ENCODE data around the gene IL1RAPL2.

IL1RAPL2 gene

DNA sequence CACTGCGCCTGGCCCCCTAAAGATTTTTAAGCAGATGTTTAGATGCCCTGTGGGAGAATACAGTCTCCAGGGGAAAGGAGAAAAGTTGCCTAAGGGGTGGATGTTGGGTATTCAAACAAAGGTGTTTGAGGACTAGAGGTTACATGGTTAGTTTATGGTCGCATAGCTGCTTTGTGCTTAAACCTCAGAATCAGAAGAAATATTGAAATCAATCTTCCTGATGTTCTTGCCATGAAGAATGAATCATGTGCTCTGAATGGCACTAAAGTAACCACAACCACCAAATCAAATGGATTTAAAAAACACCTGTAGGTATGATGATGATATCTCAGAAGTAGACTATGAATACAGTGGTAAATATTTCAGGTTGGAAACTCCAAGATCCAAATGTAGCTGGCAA, 697.2 kb downstream of the IL1RAPL2 start:
- TF ChIP-seq NFRKB (IDR thresholded peaks at IDR 0.05) (no peak), FOXK2 (IDR thresholded peaks at IDR 0.05) (no peak), SP1 (IDR thresholded peaks at IDR 0.05) (no peak), ZNF384 (IDR thresholded peaks at IDR 0.05) (no peak), TARDBP (IDR thresholded peaks at IDR 0.05) (no peak)
- ChIA-PET POLR2A (no interaction called here), CTCF (no interaction called here)
- DNase-seq (ENCODE audit: extremely low spot score), result no peak

DNA sequence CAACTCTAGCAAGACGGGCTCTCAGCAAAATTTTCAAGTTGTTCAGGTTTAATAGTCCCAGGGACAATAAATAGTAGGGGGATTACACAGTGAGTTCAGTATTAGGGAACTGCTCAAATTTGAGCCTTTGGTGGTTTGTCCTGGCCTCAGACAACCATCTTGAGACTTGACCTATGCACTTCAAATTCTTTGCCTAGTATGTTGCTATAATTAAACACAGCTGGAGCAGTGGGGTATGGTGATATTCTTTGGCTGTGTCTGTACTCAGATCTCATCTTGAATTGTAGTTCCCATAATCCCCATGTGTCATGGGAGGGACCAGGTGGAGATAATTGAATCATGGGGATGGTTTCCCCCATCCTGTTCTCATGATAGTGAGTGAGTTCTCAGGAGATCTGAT, 697.8 kb downstream of the IL1RAPL2 start:
- TF ChIP-seq FOXK2 (IDR thresholded peaks at IDR 0.05) (no peak), ZNF384 (IDR thresholded peaks at IDR 0.05) (no peak), HDGF (IDR thresholded peaks at IDR 0.05; ENCODE audit: borderline replicate concordance) (no peak), FOXA1 (IDR thresholded peaks at IDR 0.05) (no peak)
- POLR2A ChIA-PET, result no interaction called here
- CTCF ChIA-PET, result no interaction called here
- DNase-seq (ENCODE audit: extremely low spot score), result no peak

DNA sequence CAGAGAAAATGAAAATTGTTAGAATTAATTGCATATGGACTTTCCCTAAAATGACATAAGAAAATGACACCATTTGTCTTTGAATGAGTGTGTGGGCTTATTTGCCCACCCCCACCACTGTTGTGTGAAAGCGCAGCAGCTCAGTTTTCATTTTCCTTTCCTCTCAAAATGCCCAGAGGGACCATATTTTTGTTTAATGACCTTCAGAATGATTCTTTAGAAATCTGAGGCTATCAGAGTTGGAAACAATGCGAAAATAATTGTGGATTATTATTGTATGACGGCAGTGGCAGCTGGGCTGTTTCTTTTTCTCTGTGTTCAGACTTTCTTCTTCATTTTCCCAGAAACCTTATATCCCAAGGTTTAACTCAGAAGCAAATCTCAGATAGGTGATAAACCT, 699.1 kb downstream of the IL1RAPL2 start:
- TF ChIP-seq HDGF (IDR thresholded peaks at IDR 0.05; ENCODE audit: borderline replicate concordance) (no peak), TARDBP (IDR thresholded peaks at IDR 0.05) (no peak), FOXA1 (IDR thresholded peaks at IDR 0.05) (no peak), FOXK2 (IDR thresholded peaks at IDR 0.05) (no peak), ELF4 (IDR thresholded peaks at IDR 0.05) (no peak), LEF1 (IDR thresholded peaks at IDR 0.05; ENCODE audit: borderline replicate concordance) (no peak), ARNT (IDR thresholded peaks at IDR 0.05) (no peak), CTBP1 (IDR thresholded peaks at IDR 0.05; ENCODE audit: borderline replicate concordance) (no peak), ZNF384 (IDR thresholded peaks at IDR 0.05) (no peak)
- TF ChIP-seq, protein P1, sequence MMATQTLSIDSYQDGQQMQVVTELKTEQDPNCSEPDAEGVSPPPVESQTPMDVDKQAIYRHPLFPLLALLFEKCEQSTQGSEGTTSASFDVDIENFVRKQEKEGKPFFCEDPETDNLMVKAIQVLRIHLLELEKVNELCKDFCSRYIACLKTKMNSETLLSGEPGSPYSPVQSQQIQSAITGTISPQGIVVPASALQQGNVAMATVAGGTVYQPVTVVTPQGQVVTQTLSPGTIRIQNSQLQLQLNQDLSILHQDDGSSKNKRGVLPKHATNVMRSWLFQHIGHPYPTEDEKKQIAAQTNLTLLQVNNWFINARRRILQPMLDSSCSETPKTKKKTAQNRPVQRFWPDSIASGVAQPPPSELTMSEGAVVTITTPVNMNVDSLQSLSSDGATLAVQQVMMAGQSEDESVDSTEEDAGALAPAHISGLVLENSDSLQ (IDR thresholded peaks at IDR 0.05), result no peak
- ChIA-PET POLR2A (no interaction called here), CTCF (no interaction called here)
- no peak for DNase-seq (ENCODE audit: extremely low spot score)

DNA sequence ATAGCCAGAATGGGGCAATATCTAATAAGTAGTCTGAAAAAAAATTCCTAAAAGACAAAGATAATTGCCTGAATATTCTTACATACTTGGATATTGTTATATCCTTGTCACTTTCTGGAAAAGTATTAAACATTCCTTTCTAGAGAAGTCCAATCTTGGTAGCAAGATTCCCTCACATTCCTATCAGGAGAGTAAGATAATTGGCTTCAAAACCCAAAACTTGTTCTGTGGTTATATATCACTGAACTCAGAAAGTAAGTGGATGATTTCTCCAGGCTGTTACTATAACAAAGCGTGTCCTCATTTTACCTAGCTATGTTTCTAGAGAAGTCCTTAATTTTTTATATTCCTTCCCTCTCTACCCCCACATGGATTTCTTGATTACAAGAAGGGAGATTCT, 700.5 kb downstream of the IL1RAPL2 start:
- POLR2A ChIA-PET, result no interaction called here
- CTCF ChIA-PET, result no interaction called here
- TF ChIP-seq LEF1 (IDR thresholded peaks at IDR 0.05; ENCODE audit: borderline replicate concordance) (no peak), ELF4 (IDR thresholded peaks at IDR 0.05) (no peak), NFRKB (IDR thresholded peaks at IDR 0.05) (no peak), FOXK2 (IDR thresholded peaks at IDR 0.05) (no peak), BHLHE40 (IDR thresholded peaks at IDR 0.05; ENCODE audit: borderline replicate concordance) (no peak), TARDBP (IDR thresholded peaks at IDR 0.05) (no peak)
- no peak for DNase-seq (ENCODE audit: extremely low spot score)

DNA sequence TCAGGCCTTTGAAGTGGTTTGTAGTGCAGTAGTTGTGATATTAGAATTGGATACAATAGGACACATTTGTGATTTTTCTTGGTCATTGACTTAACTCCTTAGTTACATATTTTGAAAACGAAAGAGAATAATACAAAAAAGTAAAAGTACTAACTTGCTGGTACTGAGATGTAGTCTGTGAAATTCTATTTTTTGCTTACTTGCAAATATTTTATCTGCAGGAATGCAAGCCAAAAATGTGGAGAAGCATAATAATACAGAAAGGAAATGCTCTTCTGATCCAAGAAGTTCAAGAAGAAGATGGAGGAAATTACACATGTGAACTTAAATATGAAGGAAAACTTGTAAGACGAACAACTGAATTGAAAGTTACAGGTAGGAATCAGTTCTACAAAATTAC, 701.2 kb downstream of the IL1RAPL2 start:
- TF ChIP-seq TARDBP (IDR thresholded peaks at IDR 0.05) (no peak), LEF1 (IDR thresholded peaks at IDR 0.05; ENCODE audit: borderline replicate concordance) (no peak), L3MBTL2 (conservative IDR thresholded peaks at IDR 0.05) (no peak), SUZ12 (IDR thresholded peaks at IDR 0.05) (no peak), FOXM1 (IDR thresholded peaks at IDR 0.05; ENCODE audit: borderline replicate concordance) (no peak), BHLHE40 (IDR thresholded peaks at IDR 0.05; ENCODE audit: borderline replicate concordance) (no peak), ARNT (IDR thresholded peaks at IDR 0.05) (no peak), HDGF (IDR thresholded peaks at IDR 0.05; ENCODE audit: borderline replicate concordance) (no peak), FOXK2 (IDR thresholded peaks at IDR 0.05) (no peak), SP1 (IDR thresholded peaks at IDR 0.05) (no peak), NFRKB (IDR thresholded peaks at IDR 0.05) (no peak), FOXA1 (IDR thresholded peaks at IDR 0.05) (no peak), ELF4 (IDR thresholded peaks at IDR 0.05) (no peak), ZNF384 (IDR thresholded peaks at IDR 0.05) (no peak), CTBP1 (IDR thresholded peaks at IDR 0.05; ENCODE audit: borderline replicate concordance) (no peak)
- TF ChIP-seq, protein P1 (IDR thresholded peaks at IDR 0.05), result no peak
- CTCF ChIA-PET, result no interaction called here

DNA sequence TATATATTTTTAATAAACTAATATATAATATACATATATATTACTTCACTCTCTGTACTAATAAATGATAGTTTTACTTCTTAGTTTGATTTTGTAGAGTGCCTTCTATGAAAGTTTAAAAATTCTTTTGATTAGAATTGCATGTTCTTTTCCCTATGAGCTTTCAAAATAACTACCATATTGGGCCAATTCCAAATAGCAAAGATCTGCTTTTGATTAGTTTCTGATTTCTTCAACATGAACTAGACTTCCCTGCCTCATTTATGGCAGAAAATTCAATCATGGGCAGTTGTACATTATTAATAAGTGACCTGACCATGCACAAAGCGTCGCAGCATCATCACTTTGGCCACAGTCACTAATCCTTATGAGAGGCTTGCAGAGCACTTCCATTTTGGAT, 703.4 kb downstream of the IL1RAPL2 start:
- DNase-seq (ENCODE audit: extremely low spot score), result no peak
- ChIA-PET CTCF (no interaction called here), POLR2A (no interaction called here)
- TF ChIP-seq ZNF384 (IDR thresholded peaks at IDR 0.05), result no peak
- no peak for TF ChIP-seq L3MBTL2 (conservative IDR thresholded peaks at IDR 0.05)
- no peak for TF ChIP-seq CTBP1 (IDR thresholded peaks at IDR 0.05; ENCODE audit: borderline replicate concordance)
- TF ChIP-seq FOXM1 (IDR thresholded peaks at IDR 0.05; ENCODE audit: borderline replicate concordance), result no peak

More for the DNA sequence above, 701.2 kb downstream of the IL1RAPL2 start:
- POLR2A ChIA-PET, result no interaction called here
- DNase-seq (ENCODE audit: extremely low spot score), result no peak

DNA sequence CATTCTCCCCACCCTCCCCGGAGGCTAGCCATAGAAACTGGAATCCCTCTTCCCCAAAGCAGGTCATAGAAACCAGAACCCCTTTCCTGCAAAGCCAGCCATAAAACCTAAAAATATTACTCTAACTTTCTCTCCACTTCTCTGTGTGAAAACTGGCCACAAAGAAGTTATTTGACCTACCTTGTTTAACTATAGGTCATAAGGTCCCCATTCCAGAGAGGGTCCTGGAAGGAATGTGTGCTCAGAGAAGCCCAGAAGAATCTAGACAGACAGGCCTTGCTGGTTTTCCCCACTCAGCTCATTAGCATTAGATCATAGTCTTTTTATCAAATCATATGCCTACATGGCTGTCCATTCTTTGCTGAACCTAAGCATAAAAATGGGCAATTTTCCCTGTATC, 707.3 kb downstream of the IL1RAPL2 start:
- DNase-seq (ENCODE audit: extremely low spot score), result no peak
- CTCF ChIA-PET, result no interaction called here
- no peak for TF ChIP-seq HDGF (IDR thresholded peaks at IDR 0.05; ENCODE audit: borderline replicate concordance)
- no peak for TF ChIP-seq ZNF384 (IDR thresholded peaks at IDR 0.05)
- TF ChIP-seq NFRKB (IDR thresholded peaks at IDR 0.05), result no peak
- TF ChIP-seq BHLHE40 (IDR thresholded peaks at IDR 0.05; ENCODE audit: borderline replicate concordance), result no peak
- no peak for TF ChIP-seq FOXK2 (IDR thresholded peaks at IDR 0.05)
- no peak for TF ChIP-seq LEF1 (IDR thresholded peaks at IDR 0.05; ENCODE audit: borderline replicate concordance)
- no peak for TF ChIP-seq SP1 (IDR thresholded peaks at IDR 0.05)
- no peak for TF ChIP-seq CTBP1 (IDR thresholded peaks at IDR 0.05; ENCODE audit: borderline replicate concordance)
- no peak for TF ChIP-seq FOXA1 (IDR thresholded peaks at IDR 0.05)
- no peak for TF ChIP-seq ARNT (IDR thresholded peaks at IDR 0.05)
- TF ChIP-seq SUZ12 (IDR thresholded peaks at IDR 0.05), result no peak
- TF ChIP-seq, protein P1 (IDR thresholded peaks at IDR 0.05), result no peak
- no peak for TF ChIP-seq ELF4 (IDR thresholded peaks at IDR 0.05)
- no peak for TF ChIP-seq L3MBTL2 (conservative IDR thresholded peaks at IDR 0.05)
- TF ChIP-seq FOXM1 (IDR thresholded peaks at IDR 0.05; ENCODE audit: borderline replicate concordance), result no peak

More for the DNA sequence above, 707.3 kb downstream of the IL1RAPL2 start:
- POLR2A ChIA-PET, result no interaction called here
